NCI-H1694 (cell line): ENCODE data around the gene SRGAP2C.
"Not testable (repeated sequence)": the region's sequence is repeated elsewhere in the genome, so short reads cannot be mapped to it uniquely, and the experiment has no call there.

ENCODE experiments used
- DNase-seq: peaks from one replicate; lab custom pipeline; 2025; lab: John Stamatoyannopoulos, UW

Gene SRGAP2C

DNA sequence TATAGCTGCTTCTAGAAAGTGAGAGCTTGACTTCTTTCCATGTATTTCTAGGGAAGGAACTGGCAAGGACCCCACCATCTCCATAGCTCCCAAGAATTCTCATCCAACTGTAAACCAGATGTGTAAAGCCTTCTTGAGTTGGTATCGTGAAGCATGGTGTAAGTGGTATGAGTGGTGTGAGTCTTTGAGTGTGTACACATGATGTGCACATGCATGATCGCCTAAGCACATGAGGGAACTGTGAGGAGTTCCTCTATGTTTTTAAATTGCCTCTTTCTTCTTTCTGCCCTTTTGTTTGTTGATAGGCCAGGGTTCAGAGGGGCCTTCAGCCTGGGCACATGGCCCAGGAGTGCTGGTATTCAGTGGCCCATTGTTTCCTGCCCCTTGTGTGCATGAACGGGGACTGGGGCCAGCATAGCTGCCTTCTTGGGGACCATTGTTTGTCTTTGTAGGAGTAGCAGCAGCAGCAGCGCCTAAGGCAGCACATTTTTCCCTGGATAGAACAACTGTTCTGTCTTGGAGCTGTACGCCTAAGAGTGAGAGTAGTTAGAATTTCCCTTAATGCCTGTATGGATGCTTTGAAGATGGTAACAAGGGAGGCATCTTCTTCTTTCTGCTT is 96.0 kb downstream of the SRGAP2C start:
- DNase-seq, result not testable (repeated sequence)

DNA sequence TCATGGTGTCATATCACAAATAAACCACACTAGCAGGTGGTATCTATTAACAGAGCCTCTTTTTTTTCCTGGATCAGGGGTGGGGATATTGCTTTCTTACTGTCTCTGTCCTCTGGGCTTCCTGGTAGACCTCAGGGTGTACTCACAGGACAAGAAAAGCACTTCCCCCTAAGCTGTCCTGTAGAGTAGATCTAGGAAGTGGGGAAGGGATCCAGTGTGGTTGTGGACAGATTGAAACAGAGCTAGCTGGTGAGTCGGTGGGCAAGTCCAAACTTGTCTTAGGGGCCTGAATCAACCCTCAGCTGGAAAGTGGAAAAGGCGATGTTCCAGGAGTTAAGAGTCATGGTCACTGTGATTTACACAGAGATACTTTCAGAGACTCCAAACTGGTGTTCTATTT is 96.7 kb downstream of the SRGAP2C start:
- not testable (repeated sequence) for DNase-seq

DNA sequence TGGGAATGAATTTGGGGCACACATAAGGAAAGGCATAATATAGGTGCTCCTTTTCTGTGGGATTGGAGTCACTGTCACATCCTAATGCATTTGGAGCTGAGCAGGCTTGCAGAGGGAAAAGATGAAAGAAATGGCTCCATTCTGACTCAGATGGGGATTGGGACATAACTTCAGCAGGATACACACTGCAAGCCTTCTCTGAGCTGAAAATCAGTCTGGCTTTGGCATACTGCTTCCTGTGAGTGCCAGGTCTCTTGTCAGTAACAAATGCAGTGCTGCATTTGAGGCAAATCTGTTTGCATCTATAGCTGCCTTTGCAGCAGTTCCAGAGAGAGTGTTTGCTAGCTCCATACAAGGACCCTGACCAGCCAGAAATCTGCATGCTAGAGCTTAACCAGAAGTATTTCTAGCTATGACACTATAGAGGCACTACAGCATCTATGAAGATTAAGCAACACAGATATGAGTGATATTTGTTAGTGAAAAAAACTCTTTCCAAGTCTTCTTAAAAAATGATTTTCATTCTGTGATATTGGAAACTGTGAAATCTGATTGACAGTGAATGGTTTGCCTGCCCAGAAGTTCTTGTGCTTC is 98.9 kb downstream of the SRGAP2C start:
- not testable (repeated sequence) for DNase-seq

DNA sequence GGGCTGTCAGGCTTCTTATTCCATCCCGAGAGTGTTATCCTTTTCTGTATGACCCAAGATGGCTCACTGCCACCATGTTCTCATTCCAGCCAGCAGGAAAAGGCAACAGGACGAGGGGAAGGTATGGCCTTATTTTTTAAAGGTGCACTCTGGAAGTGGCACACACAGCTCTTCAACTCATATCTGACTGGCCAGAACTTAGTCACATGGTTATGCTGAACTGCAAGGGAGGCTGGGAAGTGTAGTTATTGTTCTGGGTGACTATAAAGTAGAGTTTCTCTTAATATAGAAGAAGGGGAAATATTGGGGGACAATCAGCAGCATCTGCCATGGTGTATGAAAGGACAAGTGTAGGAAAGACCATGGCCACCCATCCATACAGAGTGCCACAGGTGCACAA is 107.8 kb downstream of the SRGAP2C start:
- DNase-seq, result not testable (repeated sequence)

DNA sequence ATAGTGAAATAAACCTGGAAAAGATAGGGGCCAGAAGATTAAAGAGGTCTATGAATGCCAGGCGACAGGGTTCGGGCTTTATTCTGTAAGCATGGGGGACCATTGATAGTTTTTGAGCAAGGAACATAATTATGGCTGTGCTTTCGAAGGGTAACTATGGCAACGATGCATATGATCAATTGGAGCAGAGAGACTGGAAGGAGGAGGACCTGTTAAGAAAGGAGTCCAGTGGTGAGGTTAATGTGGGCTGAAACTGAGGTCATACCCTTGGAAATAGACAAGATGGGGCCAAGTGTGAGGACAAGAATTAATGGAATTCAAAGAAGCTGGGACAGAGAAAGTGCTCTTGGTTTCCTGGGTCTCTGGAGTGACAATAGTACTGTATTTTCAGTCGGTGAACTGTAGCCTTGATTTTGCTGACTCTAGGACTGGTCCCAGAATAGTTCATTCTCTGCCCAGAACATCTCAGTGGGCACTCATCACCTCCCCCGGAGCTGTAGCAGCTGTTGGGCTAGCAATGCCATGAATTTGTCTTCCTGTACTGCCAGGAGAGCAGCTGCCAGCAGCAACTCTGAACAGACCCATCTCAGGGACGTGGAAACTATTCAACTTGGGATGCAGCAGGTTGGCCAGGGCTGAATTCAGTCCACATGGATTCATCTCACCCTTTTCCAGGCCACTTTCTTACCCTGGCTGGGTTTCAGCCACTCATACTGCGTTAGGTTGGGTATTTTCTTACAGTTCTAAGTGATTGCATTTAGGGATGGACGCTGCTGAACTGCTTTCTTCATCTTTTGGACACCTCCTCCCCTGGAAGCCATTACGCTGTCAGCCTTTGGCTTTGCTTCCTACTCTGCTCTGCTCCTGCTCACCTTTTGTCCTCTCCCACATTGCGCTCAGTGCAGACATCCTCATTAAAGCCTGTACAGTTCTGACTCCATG is 108.8 kb downstream of the SRGAP2C start:
- DNase-seq, result not testable (repeated sequence)

DNA sequence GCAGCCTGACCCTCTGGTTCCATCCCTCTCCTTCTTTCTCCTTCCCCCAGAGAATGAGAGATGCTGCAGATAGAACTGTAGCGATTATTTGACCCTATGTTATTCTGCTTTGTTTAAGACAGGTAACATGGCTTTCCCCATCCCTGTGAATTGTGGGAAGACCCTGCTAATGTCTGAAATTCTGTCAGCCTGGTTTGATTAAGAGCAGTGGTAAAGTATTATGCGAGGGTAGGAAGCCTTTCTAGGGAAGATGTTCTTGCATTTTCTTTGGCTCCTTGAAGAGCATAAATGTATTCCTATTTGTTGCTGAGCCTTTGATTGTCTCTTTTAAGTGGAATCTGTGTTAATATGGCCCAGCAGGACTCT is 109.4 kb downstream of the SRGAP2C start:
- not testable (repeated sequence) for DNase-seq

DNA sequence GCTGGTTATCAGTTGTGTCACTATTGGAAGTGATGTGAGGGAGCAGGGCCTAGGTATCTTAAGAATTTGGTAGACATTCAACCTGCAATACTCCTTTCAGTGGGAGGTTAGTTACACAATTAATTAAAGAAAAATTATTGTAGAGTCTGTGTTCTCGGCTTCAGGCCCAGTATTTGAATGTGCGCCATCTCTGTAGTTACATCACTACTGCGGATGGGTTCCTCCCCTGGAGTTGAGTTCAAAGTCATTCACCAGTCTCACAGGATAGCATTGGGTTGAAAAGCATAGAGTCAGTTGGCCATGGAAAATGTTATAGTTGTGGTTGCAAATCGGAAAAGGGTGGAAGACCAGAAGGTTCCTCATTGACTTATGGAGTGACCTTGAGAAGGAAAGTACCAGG is 111.8 kb downstream of the SRGAP2C start:
- DNase-seq, result not testable (repeated sequence)

DNA sequence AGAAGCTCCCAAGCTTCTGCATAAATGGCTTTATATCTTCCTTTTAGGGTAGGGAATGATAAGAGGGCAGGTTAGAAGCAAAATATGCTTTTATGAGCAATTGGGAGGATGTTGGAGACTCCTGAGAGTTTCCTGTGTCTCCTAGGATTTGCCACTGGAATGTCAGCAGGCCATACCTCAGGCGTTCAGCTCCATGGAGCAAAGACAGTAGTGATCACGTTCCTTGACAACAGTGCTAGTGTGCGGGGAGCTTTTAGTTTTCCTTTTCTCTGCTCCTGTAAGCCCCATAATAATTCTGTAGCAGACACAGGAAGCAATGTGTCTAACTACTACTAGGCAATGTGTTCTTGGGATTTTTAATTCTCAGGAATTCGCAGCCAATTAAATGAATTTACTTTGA is 113.8 kb downstream of the SRGAP2C start:
- DNase-seq, result not testable (repeated sequence)

DNA sequence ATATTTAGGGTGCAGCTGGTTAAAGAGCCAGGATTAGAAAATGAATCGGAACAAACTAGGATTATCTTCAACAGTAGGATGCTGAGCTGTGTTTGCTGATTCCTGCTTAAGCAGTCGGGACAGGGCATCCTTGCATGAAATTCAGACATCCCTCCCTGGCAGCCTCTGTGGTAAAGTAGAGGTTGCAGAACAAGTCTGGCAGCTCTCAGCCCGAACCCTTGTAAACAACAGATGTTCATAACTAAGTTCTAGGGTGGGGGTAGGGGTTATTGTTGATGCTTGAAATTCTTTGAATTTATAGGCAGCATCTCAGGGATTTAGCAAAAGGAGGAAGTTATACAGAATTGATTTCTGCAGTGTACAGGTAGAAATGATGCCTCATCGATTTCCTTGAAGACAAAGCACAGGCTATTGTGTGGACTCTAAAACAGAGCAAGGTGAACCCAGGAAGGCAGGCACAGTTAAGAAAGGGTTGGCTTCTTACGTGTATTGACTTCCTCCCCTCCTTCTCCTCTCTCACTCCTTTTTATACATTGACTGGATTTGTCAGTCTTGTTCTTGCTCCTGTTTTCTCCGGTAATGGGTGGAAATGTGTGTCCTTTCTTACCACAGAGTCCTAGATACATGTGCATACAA is 114.9 kb downstream of the SRGAP2C start:
- not testable (repeated sequence) for DNase-seq

DNA sequence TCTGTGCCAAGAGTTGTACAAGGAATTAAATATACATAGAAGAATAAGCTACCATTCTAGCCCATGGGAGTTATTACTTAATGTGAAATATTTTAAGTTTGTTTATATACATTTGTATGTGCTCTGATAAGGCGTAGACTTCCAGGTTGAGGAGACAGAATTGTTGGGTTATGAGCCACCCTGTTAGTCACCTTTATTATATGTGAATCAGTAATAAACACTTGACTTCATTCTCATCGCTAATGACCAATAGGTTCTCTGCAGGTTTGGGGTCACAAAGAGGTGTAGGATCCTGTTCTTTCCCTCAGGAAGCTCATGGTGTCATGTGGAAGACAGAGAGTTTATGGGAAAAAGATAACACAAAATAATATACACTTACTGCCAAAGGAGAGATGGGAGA is 117.1 kb downstream of the SRGAP2C start:
- DNase-seq, result not testable (repeated sequence)

DNA sequence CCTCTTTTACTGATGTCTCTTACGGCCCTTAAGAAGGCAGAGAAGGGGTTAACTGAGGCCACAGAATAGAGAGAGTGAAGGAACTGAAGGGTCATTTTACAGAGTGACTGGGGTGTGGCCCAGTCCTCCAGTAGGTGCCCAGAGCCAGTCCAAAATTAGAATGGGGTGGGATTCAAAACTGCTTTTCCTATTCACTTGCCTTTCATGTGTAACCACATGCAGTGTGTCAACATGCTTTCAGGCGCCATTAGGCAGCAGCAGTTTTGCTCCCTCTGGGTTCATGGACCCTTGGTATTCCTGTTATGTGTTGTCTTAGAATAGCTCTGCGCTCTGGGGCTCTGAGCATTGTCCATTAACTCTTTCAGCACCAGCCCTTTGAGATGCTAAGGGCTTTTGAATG is 123.0 kb downstream of the SRGAP2C start:
- not testable (repeated sequence) for DNase-seq

DNA sequence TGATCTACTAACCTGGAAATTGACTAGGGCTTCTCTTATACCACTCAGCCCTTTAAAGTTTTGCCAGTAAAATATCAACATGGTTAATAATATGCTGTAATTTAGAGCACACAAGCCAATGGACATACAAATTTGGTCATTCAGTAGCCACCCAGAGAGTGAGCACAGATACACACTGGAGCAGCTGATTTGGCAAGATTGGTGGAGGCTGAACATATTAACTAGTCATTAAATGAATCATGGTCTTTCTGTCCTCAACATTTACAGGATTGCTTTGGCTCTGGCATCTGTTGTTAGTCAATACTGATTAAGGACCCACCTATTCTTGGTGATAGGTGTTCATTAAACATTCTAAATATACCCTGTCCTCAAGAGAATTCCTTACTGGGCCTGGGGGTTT is 130.7 kb downstream of the SRGAP2C start:
- DNase-seq, result not testable (repeated sequence)

DNA sequence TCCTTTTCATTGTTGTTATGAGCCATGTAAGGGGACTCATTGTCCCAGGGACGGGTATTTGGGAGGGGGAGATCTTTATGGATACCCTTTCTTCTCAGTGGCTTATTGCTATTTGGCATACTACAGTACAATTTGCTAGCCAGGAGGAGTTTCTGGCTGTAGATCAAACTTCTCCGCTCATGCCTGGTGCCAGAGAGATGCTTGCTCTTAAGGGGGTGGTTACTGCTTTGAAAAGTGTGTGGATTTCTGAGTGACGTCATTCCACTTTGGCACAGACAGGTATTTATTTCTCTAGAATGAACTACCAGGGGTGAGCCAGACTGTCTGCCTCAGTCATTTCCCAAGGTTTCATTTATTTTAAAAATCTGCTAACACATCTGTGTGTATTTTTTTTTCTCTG is 131.3 kb downstream of the SRGAP2C start:
- not testable (repeated sequence) for DNase-seq

DNA sequence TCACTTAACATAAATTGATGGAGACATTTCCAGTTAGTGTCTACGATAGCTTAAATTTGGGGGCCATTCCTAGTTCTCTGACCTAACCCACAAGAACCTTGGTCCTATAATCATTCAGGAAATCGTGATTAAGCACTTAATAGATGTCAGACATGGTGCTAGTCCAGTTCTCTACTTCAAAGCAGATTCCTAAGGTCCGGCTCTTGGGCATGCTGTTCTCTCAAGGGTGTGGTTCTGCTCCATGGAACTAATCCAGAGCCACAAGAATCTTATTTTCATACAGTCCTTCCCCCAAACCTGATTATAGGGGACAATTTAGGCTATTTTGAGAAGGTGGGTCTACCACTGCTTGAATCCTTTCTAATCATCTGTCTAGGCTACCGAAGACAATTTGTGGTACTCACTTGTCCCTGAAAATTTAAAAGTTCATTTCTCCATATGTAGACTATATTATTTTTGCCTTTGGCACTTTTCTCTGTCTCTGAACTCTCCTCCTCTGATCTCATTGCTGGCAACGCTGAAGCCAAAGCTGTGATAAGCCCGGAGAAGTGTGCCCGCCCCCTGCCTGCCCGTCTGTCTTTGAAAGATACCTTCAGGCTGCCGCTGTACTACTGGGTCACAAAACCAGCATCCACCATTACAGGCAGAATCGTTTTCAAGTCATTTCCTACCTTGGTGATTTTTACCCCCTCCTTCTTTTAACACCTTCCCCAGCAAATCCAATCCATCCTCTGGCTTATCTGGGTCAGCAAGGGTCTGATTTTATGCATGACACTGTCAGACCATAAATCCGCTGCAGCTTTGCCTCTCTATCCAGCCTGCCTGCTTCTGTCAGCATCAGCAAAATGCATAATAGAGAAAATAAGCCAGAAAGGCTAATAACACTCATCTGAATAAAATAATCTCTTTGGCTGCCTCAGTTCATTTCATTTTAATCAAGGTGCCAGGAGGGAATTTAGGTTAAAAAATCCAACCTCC is 133.0 kb downstream of the SRGAP2C start:
- not testable (repeated sequence) for DNase-seq

DNA sequence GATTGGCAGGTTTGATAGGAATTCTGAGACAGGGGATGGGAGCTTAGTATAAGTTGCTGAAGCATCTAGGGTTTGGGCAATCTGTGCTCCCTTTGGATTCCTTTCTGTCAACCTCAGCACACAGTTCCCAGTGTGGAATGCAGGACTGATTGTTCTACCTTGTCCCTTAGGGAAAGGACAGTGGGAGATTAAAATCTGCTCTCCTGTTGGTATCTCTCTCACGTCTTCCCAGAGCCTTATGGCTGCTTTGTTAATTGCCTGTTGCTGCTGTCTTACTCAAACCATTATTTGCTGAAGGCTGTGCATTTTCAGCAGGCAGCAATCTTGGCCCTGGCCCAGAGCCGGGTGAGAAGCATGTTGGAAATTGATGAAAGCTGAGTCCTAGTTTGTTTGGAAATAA is 133.9 kb downstream of the SRGAP2C start:
- DNase-seq, result not testable (repeated sequence)

DNA sequence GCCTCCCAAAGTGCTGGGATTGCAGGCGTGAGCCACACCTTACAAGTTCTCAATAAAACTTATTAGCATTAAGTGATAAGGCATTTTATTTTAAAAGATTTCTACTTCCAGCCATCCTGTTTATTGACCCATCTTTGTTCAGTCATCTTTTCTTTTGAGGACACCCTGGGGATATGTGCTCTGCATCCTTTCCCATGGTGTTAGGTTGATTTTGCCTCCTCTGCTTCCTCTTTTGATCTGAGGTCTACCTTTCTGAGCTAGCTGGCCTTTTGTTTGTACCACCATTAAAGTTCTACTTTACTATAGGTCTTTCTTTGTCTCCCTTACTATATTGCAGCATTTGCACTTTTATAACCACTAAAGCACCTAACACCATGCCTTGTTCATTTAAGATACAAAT is 136.9 kb downstream of the SRGAP2C start:
- not testable (repeated sequence) for DNase-seq

DNA sequence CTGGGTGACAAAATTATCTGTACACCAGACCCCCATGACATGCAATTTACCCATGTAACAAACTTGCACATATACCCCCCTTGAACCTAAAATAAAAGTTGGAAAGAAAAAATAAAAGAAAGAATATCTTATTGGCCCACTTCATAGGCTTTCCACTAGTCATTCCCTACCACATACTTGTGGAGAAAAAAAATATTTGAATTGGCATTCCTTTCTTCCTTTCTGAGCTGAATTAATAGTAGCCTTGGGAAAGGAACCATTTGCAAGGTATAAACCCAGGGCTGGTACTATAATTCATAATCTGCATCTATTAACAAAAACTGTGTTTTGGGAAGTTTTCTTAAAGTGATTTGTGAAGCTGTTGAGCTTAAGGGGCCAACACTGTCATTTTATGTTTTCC is 140.0 kb downstream of the SRGAP2C start:
- not testable (repeated sequence) for DNase-seq

DNA sequence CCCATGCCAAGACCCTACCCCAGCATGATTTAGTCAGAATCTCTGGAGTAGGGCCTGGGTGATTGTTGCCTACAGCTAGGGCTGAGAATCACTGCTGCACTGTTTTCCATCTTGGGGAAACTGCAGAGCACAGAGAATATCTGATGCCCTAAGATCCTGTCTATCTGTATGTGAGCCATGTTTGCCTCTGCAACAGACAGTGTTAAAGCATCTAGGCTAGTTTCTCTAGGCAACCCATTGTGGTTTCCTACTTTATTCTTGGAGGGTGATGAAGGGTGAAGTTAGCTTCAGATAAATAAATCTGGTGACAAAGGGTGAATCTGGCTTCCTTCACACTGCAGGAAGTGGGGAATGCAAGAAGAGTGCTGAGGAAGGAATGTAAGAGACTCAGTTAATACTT is 147.4 kb downstream of the SRGAP2C start:
- DNase-seq, result not testable (repeated sequence)

DNA sequence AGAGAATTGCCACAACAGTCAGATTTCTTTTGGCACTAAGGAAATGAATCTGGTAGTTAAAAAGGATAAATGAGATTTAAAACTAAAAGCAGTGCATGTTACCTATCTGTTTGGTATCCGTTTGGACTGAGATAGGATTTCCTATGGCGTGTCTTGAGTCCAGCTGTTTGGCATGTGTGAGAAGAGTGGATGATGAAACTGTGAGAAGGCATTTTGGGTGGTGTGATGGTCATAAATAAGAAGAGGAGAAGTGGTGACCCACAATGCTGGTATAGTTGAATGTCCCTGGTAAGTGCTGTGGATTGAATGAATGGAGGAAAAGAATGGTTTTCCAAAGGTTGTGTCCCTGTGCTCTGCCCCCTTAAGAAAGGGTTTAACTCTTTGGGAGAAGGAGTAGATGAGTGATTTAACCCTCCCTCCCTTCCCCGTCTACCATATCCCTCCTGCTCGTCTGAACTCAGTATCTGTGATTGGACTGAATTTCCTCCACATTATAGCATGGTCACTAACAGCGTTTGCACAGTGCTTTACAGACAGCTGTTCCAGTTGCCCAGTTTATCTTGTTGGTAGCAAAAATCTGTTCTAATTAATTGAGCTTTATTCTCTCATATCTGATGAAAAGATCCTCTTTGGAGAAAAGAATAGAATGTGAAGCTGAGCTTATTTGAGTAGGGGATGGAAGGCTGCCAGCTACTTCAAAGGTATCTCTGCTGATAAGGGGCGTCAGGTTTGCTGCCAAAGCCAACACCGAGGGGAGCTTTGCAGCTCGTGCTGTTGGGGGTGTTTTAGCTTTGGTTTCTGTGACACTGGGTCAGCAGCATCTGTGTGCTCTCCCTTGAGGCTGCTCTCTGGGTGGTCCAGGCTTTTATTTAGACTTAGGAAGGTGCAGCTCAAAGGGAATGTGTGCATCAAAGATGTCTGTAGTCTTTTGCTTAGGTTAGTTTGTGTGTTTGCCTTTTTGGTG is 148.1 kb downstream of the SRGAP2C start:
- not testable (repeated sequence) for DNase-seq

DNA sequence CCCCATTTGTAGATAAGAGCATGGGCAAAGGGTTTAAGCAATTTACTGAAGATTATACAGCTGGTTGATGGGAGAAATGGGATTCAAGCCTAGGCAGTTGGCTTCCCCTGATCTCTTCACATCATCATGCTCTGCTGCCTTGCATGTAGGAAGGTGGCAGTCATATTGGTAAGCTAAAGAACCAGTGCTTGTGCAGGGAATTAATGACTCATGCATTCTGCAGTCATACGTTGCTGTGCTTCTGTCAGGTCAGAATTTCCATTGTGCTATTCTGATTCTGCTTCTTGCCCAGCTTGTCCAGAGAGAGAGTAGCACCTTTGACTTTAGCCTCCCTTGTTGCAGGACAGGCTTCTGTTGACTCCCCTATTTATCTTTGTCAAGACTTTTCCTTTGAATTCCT is 153.2 kb downstream of the SRGAP2C start:
- DNase-seq, result not testable (repeated sequence)
